Activated CD8-positive, alpha-beta memory T cell treated with anti-CD3 and anti-CD28 coated beads for 4 hours (primary cell): Measurements from ENCODE around the gene IRS1.

Source experiments
- DNase-seq, 2 donors: peaks; one replicate each; pipeline ENCODE4 v3.0.0-alpha.2; 2020; ENCODE audit warnings: low read depth in 2 of 2

Gene IRS1

GRCh38 chr2:226825056-226825455 lies 25.4 kb upstream of the IRS1 start:
- no peak for DNase-seq

DNA sequence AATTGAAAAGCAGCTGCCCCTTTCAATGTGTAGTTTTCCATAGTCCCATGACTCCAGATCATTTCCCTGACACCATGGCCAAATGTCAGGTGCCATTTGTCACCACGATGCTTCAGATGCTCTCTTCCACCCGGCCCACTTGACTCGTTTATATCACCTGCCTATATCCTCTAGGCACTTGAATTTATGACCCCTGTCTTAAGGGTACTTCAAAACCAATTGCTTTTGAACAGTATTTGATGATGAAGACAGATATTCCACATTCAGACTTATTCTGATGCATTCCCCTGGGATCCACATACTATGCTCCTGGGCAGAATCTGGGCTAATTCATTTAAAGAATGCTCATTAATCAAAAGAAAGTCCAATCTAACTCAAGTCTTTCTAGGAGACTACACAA lies 19.3 kb upstream of the IRS1 start:
- no peak for DNase-seq

DNA sequence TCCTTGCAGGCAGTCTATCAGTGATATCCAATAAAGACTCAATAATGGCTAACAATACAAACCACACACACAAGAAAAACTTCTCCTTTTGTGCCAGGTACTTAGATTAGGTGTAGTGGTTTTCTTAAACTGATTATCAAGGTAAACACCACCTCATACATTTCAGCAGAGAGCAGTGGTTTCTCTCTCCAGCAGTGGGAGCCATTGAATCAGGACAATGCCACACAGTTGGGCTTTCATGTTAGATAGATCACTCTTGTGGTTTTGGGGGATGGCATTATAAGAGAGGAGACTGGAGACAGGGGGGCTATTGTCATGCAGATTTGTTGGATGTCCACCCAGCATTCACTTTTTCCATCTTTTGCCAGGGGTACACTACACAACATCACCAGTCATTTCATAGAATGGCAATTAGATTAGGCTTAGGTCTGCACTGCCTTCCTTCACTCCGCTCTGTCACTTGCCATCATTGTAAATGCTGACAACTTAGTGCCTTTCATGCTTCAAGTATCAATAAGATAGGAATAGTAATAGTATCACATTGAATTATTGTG lies 13.6 kb upstream of the IRS1 start:
- no peak for DNase-seq

- no peak for DNase-seq
These were observed 3.8 kb upstream of the IRS1 start for GRCh38 chr2:226803410-226803809.

DNA sequence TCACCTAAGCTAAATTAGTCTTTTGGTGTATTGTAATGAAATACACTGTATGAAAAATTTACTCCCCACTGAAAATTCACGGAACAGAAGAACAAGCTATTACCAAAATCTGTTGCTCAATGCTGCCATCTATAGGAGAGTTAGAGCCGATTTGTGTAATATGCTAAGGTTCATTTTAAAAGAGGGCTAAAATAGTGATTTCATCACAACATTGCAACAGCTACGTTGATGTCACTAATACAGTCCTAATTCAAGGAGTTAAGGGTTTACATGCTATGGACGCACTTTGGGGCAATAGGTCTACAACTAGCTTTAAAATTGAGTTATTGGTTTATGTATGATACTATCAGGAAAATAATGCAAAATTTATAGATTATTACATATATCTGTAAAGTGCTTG lies 3.0 kb upstream of the IRS1 start:
- DNase-seq = no peak

DNA sequence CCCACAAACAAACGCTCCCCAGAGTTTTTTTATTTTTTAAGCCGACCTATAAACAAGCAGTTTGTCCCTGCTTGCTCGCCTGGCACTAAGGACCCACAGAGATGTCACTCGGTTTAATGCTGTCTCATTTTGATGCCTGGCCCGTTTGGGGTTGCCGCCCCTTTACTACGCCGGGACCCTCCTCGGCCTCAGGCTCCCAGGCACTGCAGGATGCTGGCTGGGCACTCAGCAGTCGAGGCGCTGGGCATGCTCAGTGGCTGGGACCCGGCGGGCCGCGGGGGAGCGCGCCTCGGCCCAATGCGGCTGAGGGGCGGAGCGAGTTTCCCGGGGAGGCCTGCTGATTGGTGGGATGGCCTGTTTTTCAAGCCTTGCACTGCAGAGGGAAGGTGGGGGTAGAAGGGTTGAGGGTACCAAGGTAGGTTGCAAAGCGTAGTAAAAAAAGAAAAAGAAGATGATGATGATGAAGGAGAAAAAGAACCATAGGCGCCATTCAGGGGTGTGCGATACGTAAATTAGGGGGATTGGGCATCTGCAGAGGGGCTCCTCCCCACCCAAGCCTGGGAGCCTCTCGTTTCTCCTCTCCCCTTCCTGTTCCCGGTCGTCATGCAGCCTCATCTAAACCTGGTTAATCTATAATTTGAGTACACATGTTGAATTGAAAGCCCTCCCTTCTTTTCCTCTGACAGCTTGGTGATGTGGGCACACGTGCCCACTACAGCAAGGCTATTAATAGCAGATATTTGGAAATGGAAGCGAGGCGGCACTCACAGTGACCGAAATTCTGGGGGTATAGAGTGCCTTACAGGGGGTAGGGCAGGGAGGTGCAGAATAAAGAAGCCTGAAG lies 1.5 kb upstream of the IRS1 start:
- DNase-seq = peak in 1 of 2 donors; percentile 57

DNA sequence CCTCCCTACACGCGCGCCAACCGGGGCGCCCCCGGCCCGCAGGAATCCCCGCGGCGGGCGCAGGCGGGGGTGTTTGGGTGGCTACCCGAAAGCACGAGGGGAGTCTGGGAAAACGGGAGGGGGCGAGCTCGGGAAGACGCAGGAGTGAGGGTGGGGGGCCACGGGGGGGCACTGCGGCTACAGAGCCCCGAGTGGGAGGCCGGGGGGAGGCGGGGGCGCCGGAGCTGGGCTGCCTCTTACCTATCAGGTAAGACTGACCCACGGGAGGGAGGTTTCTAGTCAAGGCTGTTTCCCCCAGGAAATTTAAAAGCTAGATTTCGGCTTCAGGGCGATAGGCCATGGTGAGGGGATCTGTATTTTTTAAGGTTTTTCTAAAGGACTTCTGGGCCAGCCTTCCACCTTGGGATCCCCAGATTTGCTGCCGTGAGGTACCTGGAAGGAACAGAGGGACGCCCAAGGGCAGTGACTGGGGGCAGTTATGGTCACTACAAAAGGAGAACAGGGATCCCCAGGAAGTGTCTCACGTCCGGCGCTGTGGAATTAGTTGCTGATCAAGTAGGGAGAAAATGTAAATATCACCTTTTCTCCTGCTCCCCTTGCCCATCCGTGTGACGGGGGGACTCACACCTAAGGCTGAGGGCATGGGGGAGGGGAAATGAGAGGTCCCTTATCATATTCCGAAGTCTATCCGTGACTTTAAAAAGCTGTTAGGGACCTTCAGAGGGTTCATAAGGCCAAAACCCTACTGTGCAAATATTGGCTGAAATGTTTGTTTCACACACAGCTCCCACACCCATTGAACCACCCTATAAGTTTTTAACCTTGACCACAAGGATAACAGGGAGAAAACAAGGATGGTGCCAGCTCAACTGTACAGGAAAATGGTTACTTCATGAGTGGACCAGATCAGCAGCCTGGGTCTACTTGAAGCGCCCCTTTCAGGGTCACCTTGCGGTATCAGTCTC lies 638 bp upstream of the IRS1 start:
- DNase-seq = no peak

DNA sequence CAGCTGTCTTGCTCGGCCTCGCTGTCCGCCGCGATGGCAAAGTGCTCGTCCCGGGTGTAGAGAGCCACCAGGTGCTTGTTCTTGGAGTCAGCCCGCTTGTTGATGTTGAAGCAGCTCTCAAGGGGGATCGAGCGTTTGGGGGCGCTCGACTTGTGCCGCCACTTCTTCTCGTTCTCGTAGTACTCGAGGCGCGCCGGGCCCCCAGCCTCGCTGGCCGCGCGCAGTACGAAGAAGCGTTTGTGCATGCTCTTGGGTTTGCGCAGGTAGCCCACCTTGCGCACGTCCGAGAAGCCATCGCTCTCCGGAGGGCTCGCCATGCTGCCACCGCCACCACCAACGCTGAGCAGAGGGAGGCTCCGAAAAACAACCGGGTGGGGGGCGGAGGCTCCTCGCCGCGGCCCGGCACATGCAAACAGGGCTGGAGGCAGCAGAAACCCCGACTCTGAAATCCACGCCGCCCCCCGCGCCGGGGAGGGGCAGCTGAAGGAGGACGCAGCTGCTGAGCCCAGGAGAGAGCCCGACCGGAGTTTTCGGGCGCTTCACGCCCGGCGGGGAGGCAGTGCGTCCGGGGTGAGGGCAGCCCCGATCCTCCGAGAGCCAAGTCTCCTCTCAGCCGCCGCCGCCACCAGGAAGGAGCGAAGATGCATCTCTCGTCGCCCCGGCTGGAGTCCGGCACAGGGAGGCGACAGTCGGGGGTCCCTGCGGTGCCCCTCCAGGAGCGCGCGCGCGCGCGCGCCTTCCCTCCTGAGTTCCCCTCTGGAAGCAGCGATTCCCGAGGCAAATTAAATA lies 1.0 kb downstream of the IRS1 start:
- no peak for DNase-seq

DNA sequence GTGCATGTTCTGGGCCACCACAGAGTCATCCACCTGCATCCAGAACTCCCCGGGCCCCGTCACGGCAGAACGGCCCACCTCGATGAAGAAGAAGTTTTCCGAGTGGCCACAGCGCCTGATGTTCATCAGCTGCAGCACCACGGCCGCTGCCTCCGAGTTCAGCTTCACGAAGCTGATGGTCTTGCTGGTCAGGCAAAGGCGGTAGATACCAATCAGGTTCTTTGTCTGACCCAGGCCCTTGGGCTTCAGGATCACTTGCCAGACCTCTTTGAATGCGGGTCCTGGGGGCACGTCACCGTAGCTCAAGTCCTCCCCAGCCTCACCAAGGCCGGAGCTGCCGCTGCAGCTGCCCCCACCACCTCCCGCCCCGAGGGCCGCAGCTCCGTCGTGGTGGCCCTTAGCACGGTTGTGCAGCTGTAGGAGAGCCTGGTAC lies 1.6 kb downstream of the IRS1 start:
- DNase-seq = no peak

DNA sequence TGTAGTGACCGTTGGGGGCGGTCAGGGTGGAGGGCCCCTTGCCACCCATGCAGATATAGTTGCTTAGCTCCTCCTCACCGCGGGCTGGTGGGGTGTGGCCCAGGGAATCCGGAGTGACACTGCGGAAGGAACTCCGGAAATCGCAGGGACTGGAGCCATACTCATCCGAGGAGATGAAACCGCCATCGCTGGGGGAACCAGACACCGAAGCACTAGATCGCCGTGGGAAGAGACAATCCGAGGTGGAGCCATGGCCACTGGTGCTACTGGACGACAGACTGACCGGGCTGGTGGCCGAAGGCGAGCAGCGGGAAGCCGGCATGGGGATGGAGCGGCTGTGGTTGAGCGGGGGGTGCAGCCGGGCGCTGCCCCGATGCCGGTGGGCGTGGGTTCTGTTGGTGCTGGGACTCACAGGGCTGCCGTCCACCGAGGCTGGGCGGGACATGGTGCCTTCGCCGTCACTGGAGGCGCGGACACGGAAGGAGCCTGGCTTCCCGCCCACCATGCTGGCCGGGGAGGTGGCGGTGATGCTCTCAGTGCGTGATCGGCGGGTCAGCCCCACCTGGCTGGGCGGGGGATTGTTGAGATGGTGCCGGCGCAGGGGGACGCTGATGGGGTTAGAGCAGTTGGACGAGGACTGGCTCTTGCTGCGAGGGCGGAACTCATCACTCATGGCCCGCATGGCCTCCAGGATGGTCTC lies 2.2 kb downstream of the IRS1 start:
- no peak for DNase-seq

DNA sequence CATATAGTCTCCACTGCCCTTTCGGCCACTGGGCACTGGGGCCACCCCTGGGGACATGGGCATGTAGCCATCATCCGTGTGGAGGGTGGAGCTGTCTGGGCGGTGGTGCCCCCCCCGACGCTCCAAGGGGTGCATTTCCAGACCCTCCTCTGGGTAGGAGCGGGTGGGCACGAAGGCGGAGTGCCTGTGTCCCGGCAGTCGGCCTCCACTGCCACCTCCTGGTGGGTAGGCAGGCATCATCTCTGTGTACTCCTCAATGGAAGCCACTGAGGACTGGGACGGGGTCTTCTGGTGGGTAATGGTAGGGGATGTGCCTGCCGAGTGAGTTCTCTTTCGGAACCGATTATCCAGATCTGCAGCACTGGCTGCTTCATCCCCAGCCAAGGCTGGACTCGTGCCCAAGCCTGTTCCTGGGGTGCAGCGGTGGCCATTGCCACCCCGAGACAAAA lies 2.8 kb downstream of the IRS1 start:
- no peak for DNase-seq

GRCh38 chr2:226796012-226796839 lies 3.4 kb downstream of the IRS1 start:
- no peak for DNase-seq

DNA sequence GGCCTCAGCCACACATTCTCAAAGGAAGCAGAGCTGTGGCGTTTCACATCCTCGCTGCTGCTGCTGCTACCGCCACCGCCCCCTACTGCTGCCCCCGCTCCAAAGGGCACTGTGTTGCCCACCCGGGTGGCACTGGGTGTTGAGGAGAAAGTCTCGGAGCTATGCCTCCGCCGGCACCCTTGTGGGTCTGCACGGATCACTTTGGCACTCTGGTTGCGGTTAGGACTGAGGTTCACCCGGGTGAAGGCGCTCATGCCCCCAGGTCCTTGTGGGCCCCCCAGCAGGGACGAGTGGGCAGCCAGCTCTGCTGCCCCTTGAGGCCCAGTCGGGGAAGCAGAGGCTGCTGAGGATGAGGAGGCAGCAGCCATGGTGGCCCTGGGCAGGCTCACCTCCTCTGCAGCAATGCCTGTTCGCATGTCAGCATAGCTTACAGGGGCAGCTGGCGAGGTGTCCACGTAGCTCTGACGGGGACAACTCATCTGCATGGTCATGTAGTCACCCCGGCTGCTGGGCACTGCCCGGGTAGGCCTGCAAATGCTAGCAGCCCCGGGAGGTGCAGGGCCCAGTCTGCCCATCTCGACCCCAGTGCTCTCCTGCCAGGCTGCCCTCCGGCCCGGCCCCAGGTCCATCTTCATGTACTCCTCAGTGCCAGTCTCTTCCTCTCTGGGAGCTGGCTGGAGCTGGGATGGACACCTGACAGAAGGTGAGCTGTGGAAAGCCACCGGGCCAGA lies 4.2 kb downstream of the IRS1 start:
- no peak for DNase-seq

DNA sequence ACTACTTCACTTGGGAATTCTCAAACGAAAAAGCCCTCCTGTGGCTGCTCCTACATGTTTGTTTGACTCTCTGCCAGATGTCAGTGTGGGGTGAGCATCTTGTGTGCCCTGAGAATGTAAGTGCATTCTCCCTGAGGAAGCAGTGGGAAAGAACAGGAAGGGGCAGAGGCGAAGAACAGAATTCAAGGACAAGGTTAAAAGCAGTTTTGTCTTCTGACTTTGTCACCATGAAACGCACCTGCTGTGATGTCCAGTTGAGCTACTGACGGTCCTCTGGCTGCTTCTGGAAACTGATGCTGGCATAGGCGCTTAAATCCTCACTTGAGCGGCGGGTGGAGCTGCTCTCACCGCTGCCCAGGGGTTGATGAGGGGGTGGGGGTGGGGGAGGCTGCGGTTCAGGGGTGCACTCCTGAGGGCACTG lies 4.9 kb downstream of the IRS1 start:
- DNase-seq = no peak

- DNase-seq = no peak
These were observed 5.4 kb downstream of the IRS1 start for GRCh38 chr2:226794196-226794661.

GRCh38 chr2:226793646-226794045 lies 6.0 kb downstream of the IRS1 start:
- no peak for DNase-seq

DNA sequence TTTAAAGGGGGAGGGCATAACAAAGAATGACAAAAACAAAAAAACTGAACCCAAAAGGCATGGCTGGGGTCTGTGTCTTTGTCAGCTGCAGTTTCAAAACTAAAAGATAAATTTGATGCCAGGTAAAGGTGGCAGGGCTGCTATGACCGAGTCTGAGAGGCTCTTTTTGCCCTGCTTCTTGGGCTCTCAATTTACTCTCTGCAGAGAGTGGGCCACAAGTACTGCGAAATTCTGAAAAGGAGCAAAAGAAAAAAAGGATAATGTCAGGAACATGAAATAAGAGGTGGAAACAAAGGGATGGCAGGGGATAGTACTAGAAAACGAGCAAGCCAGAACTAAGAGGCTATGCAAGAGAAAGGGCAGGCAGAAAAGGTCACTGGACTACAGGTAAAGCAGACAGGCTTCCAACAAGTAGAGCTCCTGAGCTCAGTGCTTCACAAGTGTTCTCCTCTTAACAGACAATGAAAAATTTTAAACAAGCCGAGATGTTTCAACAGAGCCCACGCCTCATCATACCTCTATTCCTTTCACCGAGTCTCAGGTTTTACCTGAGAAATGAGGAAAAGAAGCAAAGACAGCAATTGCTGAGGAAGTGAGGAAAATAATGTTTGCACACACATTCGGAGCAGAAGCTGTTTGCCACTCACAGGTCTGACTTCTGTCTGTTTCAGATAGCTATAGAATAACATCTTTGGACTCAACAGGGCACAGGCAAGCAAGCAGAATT lies 7.3 kb downstream of the IRS1 start:
- no peak for DNase-seq

DNA sequence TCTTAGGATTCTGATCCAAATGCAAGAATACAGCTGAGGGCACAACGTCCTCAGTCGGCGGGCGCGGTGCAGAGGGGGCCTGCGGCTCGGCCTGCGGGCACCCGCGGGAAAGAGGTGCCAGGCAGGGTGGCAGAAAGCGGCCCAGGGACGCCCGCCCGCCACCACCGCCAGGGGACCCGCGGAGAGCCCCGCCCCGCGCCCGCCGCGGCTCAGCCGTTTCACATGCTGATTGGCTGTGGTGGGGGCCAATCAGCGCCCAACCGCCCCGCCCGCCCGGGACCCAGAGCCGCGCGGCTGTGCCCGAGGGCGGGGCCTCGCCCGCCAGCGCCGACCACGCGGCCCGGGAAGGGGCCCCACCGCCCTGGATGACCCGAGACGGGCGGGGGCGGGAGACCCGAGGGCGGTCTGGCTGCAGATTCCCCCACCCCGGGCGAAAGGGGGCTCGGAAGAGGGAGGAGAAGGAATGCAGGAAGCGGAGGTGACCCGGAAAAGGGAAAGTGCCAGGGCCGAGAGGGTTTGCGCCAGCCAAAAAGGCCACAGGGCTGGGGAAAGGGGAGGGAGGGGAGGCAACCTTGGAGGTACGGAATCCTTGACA lies 8.0 kb downstream of the IRS1 start:
- DNase-seq = peak; percentile 83 to 84
